A375 (cell line): ENCODE measurements around the gene PROB1. TPM values are rescaled to one million over a fixed set of nuclear protein-coding genes. Genes with fewer than 3 reads are reported as not detected.

Experiments
- total RNA-seq: library from RNA; depleted of rRNA; stranded (reverse); fragments of >200 nt; shearing (Covaris generic); gene quantifications from 2 replicates; pipeline ENCODE4 v1.2.3, GENCODE V29; 2014; rRNA removed

PROB1 gene, protein sequence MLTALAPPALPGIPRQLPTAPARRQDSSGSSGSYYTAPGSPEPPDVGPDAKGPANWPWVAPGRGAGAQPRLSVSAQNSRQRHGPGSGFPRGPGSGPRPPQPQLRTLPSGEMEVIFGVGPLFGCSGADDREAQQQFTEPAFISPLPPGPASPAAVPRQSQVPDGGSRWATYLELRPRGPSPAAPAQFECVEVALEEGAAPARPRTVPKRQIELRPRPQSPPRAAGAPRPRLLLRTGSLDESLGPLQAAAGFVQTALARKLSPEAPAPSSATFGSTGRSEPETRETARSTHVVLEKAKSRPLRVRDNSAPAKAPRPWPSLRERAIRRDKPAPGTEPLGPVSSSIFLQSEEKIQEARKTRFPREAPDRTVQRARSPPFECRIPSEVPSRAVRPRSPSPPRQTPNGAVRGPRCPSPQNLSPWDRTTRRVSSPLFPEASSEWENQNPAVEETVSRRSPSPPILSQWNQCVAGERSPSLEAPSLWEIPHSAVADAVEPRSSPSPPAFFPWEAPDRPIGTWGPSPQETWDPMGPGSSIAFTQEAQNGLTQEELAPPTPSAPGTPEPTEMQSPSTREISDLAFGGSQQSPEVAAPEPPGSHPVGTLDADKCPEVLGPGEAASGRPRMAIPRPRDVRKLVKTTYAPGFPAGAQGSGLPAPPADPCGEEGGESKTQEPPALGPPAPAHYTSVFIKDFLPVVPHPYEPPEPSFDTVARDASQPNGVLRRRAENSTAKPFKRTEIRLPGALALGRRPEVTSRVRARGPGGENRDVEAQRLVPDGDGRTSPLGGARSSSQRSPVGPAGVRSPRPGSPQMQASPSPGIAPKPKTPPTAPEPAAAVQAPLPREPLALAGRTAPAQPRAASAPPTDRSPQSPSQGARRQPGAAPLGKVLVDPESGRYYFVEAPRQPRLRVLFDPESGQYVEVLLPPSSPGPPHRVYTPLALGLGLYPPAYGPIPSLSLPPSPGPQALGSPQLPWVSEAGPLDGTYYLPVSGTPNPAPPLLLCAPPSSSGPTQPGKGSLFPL
- 0.79 and 1.1 TPM in 2 replicates for total RNA-seq

DNA sequence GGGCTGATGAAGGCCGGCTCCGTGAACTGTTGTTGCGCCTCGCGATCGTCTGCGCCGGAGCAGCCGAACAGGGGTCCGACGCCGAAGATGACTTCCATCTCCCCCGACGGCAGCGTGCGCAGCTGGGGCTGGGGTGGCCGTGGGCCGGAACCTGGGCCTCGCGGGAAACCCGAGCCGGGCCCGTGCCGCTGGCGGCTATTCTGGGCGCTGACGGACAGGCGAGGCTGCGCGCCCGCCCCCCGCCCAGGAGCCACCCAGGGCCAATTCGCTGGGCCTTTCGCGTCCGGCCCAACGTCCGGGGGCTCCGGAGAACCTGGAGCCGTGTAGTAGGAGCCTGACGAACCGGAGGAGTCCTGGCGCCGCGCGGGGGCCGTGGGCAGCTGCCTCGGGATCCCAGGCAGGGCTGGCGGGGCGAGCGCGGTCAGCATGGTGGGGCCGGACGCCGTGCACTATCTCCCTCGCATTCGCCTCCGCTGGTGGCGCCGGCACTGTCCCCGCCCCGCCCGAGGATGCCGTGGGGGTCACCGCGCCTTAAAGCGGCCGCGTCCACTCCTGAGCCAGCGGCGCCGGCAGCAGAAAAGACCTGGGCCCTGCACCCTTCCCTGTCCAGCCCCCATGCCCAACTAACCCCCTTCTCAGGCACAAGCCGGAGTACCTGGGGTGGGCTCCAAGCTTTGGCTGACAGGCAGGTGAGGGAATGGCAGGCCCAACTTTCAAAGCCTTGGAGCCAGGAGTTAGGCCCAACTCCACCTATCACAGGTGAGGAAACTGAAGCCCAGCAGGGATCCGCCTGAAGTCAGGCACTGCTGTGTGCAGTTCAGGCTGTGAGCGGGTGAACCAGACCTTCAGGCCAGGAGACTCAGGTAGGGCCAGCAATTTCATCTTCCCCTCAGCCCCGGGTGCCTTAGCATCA lies at the start of gene PROB1:
TSS of gene PROB1 (minus strand) at position 451 of the 913 bp plus-strand sequence. CDS start at position 428, 23 bp downstream.

DNA sequence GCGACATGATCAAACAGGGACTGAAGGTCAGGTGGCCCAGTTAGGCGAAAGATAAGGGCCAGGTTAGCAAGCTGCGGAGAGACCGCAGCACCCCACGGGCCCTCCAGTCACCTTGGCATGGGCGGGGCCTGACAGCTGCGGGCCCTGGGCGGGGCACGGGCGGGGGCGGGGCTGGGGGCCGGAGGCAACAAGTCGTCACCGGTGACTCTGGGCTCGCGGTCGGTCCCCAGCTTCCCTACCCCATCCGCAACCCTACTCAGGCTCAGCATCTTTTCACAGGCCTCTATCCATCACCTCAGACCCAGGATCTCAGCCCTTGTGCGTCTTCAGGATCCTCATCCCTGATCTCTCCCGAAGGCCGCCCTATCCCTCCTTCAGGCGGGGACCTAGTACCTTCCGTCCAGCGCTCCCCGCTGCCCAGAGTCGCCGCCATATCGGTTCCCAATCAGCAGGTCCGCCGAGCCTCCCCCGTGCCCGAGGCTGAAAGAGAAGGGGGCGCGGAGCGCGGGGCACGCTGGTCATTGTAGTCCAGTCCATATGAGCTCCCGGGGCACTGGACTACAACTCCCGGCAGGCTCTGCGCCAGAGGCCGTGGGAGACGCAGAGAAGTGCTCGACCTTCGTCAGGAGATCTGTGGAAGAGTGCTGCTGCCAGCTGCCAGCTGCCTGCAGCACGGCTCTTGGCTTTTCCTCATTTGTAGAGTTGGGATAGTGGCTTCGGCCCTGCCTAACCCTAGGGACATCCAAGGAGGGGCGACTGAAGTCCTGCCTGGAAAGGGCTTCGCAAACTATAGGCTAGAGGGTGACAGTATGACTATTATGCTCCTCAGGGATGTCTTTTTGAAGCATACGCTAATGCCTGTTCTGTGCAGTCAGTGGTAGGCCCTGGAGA lies 44.4 kb upstream of the PROB1 start, which contains the start of gene DNAJC18:
TSS of gene DNAJC18 (minus strand) at position 513 of the 891 bp plus-strand sequence. CDS start at position 433, 80 bp downstream.

DNA sequence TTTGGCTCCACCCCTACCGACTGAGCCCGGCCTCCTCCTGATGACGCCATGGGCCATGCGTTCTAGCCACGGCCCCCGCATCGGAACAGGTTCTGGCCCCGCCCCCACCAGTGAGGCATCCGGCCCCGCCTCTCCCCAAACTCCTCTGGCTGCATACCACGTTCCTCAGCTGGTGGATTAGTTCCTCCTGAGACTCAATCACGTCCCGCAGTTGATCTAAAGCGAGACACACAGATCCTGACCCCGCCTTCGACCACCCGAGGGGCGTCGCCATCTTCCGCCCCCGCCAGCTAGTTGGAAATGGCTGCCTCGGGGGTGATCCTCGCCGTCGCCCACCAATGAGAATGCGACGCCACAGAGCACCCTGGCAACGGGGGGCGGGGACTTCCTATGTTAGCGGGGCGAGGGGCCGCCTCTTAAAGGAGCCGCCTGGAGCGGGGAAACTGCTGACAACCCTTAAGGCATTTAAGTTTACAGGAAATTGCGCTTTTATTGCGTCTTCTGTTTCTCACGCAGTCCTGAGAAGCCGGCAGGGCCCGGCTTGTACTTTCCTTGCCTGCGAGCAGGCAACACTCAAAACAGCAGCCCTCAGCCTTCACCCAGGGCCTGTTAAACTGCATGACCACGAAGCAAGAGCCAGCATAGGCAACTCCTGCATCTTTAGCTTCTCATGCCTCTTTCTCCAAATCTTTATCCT lies 9.0 kb upstream of the PROB1 start, which contains the start of gene SPATA24:
TSS of gene SPATA24 (minus strand) at position 303 of the 697 bp plus-strand sequence. CDS start at position 274, 29 bp downstream.

DNA sequence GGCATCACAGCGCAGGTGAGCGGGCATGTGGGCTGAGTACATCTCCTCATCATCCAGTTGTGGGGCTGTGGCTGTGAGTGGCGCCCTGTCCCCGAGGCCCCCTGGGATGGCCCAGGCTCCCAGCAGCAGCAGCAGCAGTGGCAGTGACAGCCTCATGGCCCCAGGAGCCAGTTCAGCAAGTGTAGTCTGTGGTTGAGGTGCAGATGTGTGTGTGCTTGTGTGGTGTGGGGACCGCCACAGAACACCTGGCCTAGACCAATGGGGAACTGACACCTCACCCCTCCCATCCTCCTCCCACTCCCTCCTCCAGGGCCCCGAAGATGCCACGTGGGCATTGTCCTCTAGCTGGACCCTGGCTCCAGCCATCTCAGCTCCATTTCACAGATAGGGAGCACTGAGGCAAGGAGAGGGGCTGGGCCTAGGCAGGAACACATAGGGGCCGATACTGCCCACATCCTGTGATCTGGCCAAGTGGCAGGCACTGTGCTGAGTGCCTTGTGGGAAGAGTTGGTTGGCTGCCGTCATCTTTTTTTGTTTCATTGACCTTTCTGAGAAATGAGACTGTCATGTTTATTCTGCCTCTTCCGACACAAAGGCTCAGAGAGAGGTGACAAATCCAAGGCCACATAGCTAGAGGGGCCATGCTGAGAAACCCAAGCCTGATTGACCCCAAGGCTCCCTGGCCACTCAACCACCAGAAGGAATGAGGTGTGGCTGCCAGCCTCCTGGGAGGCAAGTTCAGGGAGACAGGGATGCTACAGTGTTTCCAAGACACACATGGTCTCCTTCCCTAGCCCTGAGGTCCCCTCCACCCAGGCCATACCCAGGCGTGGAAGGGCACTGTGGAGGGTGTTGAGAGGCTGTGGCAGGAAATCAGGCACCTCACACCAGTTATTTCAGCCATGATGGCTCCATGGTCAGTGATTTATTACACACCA lies 4.9 kb downstream of the PROB1 start, which contains the start of gene MZB1:
TSS of gene MZB1 (minus strand) at position 213 of the 938 bp plus-strand sequence. CDS start at position 156, 57 bp downstream.

DNA sequence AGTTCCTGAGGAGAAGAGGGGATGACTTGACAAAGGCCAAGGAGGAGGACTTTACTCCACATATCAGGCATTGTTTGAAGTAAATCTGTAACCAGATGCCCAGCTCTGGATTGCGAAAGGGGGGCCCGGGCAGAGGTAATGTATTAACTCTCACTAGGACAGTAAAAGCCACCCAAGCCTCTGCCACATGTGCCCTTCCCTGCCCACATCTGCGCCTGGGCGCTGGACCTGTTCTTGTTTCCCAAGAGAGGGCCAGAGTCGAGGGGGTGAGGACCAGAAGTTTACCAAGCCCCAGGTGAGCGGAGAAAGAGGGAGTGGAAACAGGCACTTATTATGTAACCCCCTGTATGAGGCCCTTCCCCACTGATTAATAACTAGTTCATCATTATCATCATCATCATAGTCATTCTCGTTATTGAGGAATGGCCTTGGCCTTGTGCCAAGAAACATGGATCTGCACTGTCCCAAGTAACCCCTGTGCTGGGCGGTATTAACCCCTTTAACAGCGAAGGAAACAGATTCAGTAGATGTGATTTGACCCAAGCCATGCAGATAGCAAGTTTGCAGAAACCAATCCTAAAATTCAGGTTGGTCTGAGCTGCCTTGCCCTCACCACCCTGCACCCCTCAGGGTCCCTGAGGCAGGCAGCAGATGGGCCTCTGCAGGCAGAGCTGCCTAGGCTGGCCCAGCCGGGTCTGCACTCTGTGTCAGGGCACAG lies 11.5 kb downstream of the PROB1 start, which contains the start of gene SLC23A1:
TSS of gene SLC23A1 (minus strand) at position 23 of the 718 bp plus-strand sequence. CDS start 44 bp downstream, outside the sequence.

DNA sequence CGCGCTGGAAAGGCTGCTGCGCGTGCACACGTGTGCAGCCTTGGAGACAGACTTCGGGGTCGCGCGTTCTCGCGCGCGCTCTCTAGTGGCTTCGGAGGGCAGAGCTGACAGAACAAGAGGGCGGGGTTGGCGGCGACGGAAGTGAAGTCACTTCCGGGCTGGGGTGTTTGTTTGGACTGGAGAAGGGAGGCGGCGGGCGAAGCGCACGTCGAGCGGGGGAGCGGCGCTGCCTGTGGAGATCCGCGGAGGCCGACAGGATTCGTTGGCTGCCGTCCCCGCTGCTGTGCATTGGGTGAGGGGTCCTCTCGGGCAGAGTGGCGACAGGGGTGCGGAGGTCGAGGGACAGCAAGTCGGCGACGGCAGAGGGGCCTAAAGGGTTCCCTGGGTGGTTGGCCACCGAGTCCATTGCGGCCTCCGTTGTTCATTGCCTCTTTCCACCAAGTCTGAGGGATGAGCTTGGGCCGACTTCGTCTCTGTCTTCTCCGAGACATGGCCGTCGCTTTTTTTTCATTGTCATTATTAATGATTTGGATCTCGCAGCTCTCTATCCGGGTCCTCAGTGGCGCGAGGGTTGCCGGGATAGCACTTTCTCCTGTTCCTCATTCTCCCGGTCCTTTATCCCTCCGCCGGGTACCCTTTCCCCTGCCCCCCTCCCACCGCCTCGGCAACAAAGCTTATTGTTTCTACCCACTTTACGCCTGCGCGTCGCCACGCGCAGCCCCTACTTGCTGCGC lies 53.0 kb downstream of the PROB1 start, which contains the start of gene PAIP2:
TSS of gene PAIP2 (plus strand) at position 166 of the 734 bp plus-strand sequence. CDS start 21,931 bp downstream, outside the sequence.

Other genes starting within 250 kb of the PROB1 start
- gene SIL1, start 196.7 kb downstream of the PROB1 start, total RNA-seq, result 53.0 and 53.6 TPM in 2 replicates
- 244 and 298 TPM in 2 replicates for gene MATR3, start 101.4 kb downstream of the PROB1 start, total RNA-seq
- gene PAIP2, start 53.2 kb downstream of the PROB1 start, total RNA-seq, result 87.0 and 92.3 TPM in 2 replicates
- gene SLC23A1, start 11.8 kb downstream of the PROB1 start, total RNA-seq, result not detected in 2 replicates
- gene MZB1, start 5.2 kb downstream of the PROB1 start, total RNA-seq, result 1.4 TPM in 1 of 2 replicates, not detected in the other
- 13.7 and 18.1 TPM in 2 replicates for gene SPATA24, start 9.0 kb upstream of the PROB1 start, total RNA-seq
- 3.9 and 4.4 TPM in 2 replicates for gene DNAJC18, start 44.4 kb upstream of the PROB1 start, total RNA-seq
- 1.2 TPM in 1 of 2 replicates, not detected in the other for gene ECSCR, start 67.6 kb upstream of the PROB1 start, total RNA-seq
- gene SMIM33, start 75.9 kb upstream of the PROB1 start, total RNA-seq, result not detected in 2 replicates
- 26.6 and 32.8 TPM in 2 replicates for gene STING1, start 87.7 kb upstream of the PROB1 start, total RNA-seq
- gene UBE2D2, start 166.2 kb upstream of the PROB1 start, total RNA-seq, result 53.1 and 81.2 TPM in 2 replicates